ENCODE measurements around the gene TLR6. TPM values are rescaled to one million over a fixed set of nuclear protein-coding genes. Genes with fewer than 3 reads are reported as not detected.
A peak's percentile ranks its signal among the peaks of the same experiment; 100 is the strongest.

Gene TLR6
- total and polyA plus RNA-seq, 2 donors (not counting 1 experiment from before 2014, with no cell fraction given), result 10.0 to 60.6 TPM

GRCh38 chr4:38815885-38816782 lies 40.5 kb downstream of the TLR6 start:
- peaks cover 3 to 12% of the 10 kb centered on the region in 2 experiments for H3K36me3 ChIP-seq (replicated peaks in 1 of 2; ENCODE audit: control extremely low read depth in 1 of 2, control insufficient read depth in 1 of 2, extremely low read depth in 1 of 2, insufficient read depth in 2 of 2, low read length in 1 of 2)
- peaks cover 62% of the 10 kb centered on the region for H3K79me2 ChIP-seq (ENCODE audit: control insufficient read depth, insufficient read depth, low read length)
- H4K20me1 ChIP-seq (ENCODE audit: control insufficient read depth, insufficient read depth, low read length, poor library complexity, severe bottlenecking), result no peaks in the 10 kb centered on the region
- peak overlapping the region; percentile 93 to 96 for H3K27ac ChIP-seq (ENCODE audit: low read length in 2 of 2)
- TF ChIP-seq CTCF (IDR thresholded peaks at IDR 0.05) (no peak), EZH2 (IDR thresholded peaks at IDR 0.05; ENCODE audit: borderline replicate concordance, insufficient read depth, low read depth, low read length, poor library complexity, severe bottlenecking) (no peak)
- ChIA-PET POLR2A (interaction anchor here (1.2 to 2.6 kb wide), 2 partner anchors 12 to 39 kb away, joined by 8 to 9 read pairs; partner anchors contain the start of gene TLR1), CTCF (interaction anchor here (0.8 to 3.6 kb wide), 5 partner anchors 12 to 56 kb away, joined by 3 to 19 read pairs (median 5); partner anchors contain the start of gene TLR1)
- peak overlapping the region; percentile 63 for H3K9ac ChIP-seq (ENCODE audit: low read length)
- 83% methylated on average over 1 of the region's 3 CpGs for WGBS (ENCODE audit: insufficient coverage)
- H3K9me3 Mint-ChIP-seq (ENCODE audit: insufficient read depth), result no peaks in the 10 kb centered on the region
- H3K27me3 Mint-ChIP-seq, result no peaks in the 10 kb centered on the region
- peak overlapping the region; percentile 94 for H3K27ac Mint-ChIP-seq
- H3K4me3 Mint-ChIP-seq, result peak overlapping the region; percentile 63
- H3K27me3 ChIP-seq (replicated peaks in 1 of 4; ENCODE audit: control extremely low read depth in 1 of 4, control insufficient read depth in 3 of 4, insufficient read depth in 4 of 4, low read length in 3 of 4), result no peaks in the 10 kb centered on the region
- peak overlapping the region; percentile 32 for H2AFZ ChIP-seq (ENCODE audit: insufficient read depth, low read depth, low read length, poor library complexity, severe bottlenecking)
- peaks cover 60% of the 10 kb centered on the region for H3K4me1 Mint-ChIP-seq
- intact Hi-C loops (cut with micrococcal nuclease), result loop anchor here (1.0 to 5.0 kb wide), 3 partner anchors 11 to 40 kb away; partner anchors contain the start of genes TLR10 and TLR6
- H3K4me2 ChIP-seq (replicated peaks; ENCODE audit: low read depth, low read length, poor library complexity, severe bottlenecking), result peak overlapping the region; percentile 67
- ATAC-seq (ENCODE audit: low read depth) (peak; percentile 87), DNase-seq (peak; percentile 88)
- H3K4me3 ChIP-seq (ENCODE audit: control extremely low read depth in 1 of 5, extremely low read depth in 1 of 5, insufficient read depth in 1 of 5, low read depth in 2 of 5, low read length in 4 of 5), result peak overlapping the region in 3 of 5 experiments; percentile 5 to 53 (median 16)
- H3K4me1 ChIP-seq (ENCODE audit: control insufficient read depth in 2 of 2, insufficient read depth in 2 of 2, low read length in 2 of 2), result peaks cover 53 to 58% of the 10 kb centered on the region in 2 donors
- H3K9me3 ChIP-seq (ENCODE audit: control extremely low read depth in 1 of 3, control insufficient read depth in 2 of 3, insufficient read depth in 1 of 3, low read length in 2 of 3), result peaks cover 1 to 12% (median 10%) of the 10 kb centered on the region in 3 donors
